AG20443 (cell line): ENCODE data around the gene MMP25.
"Not testable (repeated sequence)": the region's sequence is repeated elsewhere in the genome, so short reads cannot be mapped to it uniquely, and the experiment has no call there.

Experiments used
- DNase-seq: peaks from one replicate; pipeline ENCODE4 v3.0.0; 2012; ENCODE audit warnings: low spot score, mixed read lengths

MMP25 gene

GRCh38 chr16:3072576-3073263, 26.4 kb downstream of the MMP25 start:
- not testable (repeated sequence) for DNase-seq

- DNase-seq = no peak
Observed at GRCh38 chr16:3073448-3073847, 27.1 kb downstream of the MMP25 start.

GRCh38 chr16:3074860-3075522, 28.6 kb downstream of the MMP25 start:
- peak; percentile 3 for DNase-seq

GRCh38 chr16:3075523-3075915, 29.2 kb downstream of the MMP25 start:
- DNase-seq = peak; percentile 27

- DNase-seq = not testable (repeated sequence)
Observed at GRCh38 chr16:3075946-3076345, 29.6 kb downstream of the MMP25 start.

- no peak for DNase-seq
Observed at GRCh38 chr16:3076577-3076976, 30.2 kb downstream of the MMP25 start.

GRCh38 chr16:3080024-3080423, 33.7 kb downstream of the MMP25 start:
- no peak for DNase-seq

GRCh38 chr16:3081957-3082356, 35.6 kb downstream of the MMP25 start:
- not testable (repeated sequence) for DNase-seq

GRCh38 chr16:3083408-3083807, 37.0 kb downstream of the MMP25 start:
- DNase-seq = not testable (repeated sequence)

- DNase-seq = no peak
Observed at GRCh38 chr16:3084491-3084890, 38.1 kb downstream of the MMP25 start.

GRCh38 chr16:3084969-3085670, 38.8 kb downstream of the MMP25 start:
- no peak for DNase-seq

GRCh38 chr16:3085868-3086595, 39.7 kb downstream of the MMP25 start:
- DNase-seq = no peak

- no peak for DNase-seq
Observed at GRCh38 chr16:3086596-3087242, 40.4 kb downstream of the MMP25 start.

- DNase-seq = peak; percentile 17
Observed at GRCh38 chr16:3087243-3088235, 41.2 kb downstream of the MMP25 start.

- DNase-seq = peak; percentile 4
Observed at GRCh38 chr16:3088450-3088849, 42.1 kb downstream of the MMP25 start.

GRCh38 chr16:3088925-3089716, 42.8 kb downstream of the MMP25 start:
- peak; percentile 4 for DNase-seq

GRCh38 chr16:3089717-3090592, 43.6 kb downstream of the MMP25 start:
- DNase-seq = peak; percentile 5

GRCh38 chr16:3091551-3091950, 45.2 kb downstream of the MMP25 start:
- DNase-seq = peak; percentile 5

GRCh38 chr16:3092501-3092941, 46.2 kb downstream of the MMP25 start:
- DNase-seq = peak; percentile 14
